Jurkat, Clone E6-1 (cell line): ENCODE results near the gene PDE6H.
A peak's percentile ranks its signal among the peaks of the same experiment; 100 is the strongest.

Experiments
- DNase-seq: peaks from one replicate; pipeline ENCODE4 v3.0.0-alpha.2; 2011; ENCODE audit warnings: low read depth, low spot score
- H3K4me3 ChIP-seq: 2 replicates; pipeline ENCODE4 v1.5.1; 2011; ENCODE audit warnings: mild to moderate bottlenecking, low read length, control low read depth, moderate library complexity

PDE6H gene

DNA sequence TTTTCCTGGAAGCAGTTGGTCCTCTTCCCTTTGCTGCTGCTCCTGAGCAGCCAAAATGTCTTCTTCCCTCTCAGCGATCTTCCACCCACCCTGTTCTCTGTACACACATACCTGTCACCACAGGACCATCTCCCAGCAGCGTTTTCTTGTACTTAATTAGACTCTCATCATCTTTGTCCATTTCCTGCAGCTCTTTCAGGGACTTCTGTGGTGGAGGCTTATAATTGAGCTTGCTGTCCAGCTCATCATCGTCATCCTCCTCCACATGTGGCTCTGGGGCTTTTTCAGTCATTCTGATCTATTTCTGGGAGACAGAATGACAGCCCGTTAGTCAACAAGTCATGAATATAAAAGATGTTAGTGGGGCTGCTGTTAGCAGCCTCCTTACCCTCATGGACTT is 22.4 kb upstream of the PDE6H start:
- peak overlapping the region; percentile 58 for H3K4me3 ChIP-seq
- DNase-seq, result no peak

GRCh38 chr12:14950982-14951746 is 21.7 kb upstream of the PDE6H start:
- peak overlapping the region; percentile 15; the same call in 1 of the 2 replicates for H3K4me3 ChIP-seq

DNA sequence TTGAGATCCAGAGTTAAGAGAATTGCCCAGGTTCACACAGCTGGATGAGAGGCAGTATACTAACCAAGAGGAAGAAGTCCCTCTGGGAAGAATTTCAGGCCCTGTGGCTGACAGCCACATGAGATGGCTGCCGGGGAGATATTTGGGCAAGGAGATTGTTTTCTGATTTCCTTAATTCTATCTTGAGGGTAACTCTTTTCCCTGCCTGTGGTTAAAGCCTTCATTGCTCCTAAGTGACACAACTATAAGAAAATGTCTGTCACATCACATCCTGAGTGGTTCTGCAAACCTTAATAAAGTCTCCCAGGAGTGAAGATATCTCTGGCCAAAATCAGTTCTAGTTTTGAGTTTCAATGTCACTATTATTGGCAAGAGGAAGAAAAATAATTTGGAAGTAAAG is 21.0 kb upstream of the PDE6H start:
- H3K4me3 ChIP-seq, result no peak overlapping the region
- no peak for DNase-seq

More at GRCh38 chr12:14950982-14951746, 21.7 kb upstream of the PDE6H start:
- DNase-seq, result no peak

DNA sequence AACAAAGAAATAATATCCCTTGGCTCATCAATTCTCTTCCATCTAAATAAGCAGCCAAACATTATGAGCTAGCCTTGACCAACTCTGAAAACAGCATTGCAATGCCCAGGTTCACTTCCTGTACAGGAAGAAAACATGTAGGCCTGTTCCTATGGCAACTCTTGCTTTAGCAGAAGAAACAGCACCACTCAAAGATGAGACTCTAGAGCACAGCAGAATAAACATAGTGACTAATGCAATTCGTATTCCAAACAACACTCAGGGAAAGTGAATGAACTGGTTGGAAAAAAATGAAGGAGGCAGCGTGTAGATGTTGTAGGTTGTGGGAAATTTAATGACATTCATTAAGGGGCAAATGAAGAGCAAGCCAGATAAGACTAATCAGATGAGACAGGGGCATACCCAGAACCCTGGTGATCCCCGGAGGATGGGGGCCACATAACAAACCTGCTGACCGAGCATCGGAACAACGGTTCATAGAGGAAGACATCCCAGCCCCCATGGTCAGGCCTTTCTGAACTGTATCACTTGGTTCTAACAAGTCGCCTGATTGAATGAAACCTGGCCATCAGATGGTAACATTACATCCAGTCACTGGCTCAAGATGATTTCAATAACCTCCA is 20.4 kb upstream of the PDE6H start:
- peak; percentile 67 for DNase-seq
- no peak overlapping the region for H3K4me3 ChIP-seq

- peak overlapping the region; percentile 5 for H3K4me3 ChIP-seq
- DNase-seq, result no peak
Measured at GRCh38 chr12:14953752-14954151, 19.1 kb upstream of the PDE6H start.

- peak; percentile 80 for DNase-seq
- peak overlapping the region; percentile 10 for H3K4me3 ChIP-seq
Measured at GRCh38 chr12:14954269-14954668, 18.6 kb upstream of the PDE6H start.

DNA sequence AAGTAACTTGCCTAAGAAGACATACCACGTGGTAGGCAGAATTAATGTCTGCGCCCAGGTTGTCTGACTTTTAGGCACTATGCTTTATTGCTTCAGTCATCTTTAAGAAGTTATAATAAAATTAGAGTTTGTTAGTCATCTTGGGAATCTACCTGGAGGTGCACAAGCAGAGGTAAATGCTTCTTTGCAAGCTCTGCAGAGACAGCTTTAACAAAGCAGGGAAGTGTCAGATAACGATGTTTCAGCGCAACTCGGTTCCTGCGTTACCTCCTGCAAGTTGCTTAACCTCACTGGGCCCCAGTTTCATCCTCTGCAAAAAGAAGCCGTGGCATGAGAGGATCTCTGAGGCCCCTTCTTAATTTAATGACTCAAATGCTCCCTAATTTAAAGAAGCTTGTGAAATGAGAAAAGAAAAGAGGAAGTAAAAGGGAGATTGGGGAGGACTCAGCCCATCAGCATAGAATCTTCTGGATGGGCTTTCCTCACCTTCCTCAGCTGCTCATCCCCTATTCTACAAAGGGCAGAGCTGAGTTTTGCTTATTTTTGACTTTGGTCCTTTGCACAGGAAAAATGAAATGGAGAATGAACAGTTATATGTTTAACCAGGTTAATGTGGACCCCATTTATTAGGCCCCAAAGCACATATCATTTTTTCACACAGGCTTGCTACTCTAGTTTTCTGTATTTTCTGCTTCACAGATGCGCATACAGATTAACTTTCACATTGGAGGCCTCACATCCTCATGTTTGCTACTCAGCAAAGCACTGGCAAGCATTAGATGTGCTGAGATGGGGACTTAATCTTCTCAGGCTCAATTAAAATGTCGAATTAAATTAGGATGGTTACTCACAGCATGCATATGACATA is 16.6 kb upstream of the PDE6H start:
- DNase-seq, result no peak

GRCh38 chr12:14956905-14957304 is 15.9 kb upstream of the PDE6H start:
- H3K4me3 ChIP-seq, result peak overlapping the region; percentile 37
- DNase-seq, result no peak

More for the DNA sequence above, 16.6 kb upstream of the PDE6H start:
- peak overlapping the region; percentile 37 for H3K4me3 ChIP-seq

GRCh38 chr12:14957551-14958168 is 15.2 kb upstream of the PDE6H start:
- peak overlapping the region; percentile 97 for H3K4me3 ChIP-seq
- no peak for DNase-seq

DNA sequence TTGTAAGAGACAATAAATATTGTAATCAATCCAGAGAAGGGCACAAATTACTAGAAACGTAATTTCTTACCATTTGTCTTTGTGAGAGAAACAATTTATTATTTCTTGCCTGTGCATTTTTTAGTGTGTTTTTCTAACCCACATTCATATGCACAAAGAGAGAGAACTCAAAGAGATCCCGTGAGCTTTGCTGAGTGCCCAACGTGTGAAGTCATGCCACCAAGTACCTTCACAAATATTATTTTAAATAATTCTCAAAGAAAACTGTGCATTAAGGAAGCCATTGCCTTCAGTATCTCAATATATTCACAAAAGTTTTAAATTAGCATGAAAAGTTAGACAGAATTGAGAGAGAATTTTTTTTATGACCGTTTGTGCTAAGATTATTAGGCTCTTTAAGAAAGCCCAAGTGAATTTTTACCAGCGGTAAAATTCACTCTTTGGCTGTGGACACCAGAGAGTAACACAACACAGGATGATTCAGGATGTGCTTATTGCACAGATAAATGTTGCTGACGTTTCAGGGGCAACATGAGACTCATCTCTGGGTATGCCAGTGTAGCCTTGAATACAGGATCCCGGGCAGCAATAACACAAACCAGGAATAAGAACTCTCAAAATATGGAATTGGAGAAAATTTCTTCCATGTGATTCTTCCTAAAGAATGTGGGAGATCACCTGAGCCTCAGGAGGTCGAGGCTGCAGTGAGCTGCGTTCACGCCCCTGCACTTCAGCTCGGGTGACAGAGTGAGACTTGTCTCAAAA is 14.3 kb upstream of the PDE6H start:
- no peak for DNase-seq
- peak overlapping the region; percentile 97 for H3K4me3 ChIP-seq

DNA sequence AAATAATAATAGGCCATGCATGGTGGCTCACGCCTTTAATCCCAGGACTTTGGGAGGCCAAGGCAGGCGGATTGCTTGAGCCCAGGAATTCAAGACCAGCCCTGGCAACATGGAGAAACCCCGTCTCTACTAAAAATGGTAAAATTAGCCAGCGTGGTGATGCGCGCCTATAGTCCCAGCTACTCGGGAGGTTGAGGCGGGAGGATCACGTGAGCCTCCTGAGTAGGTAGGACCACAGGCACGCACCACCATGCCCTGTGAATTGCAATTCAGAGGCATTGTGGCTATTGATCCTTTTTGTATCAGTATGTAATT is 13.8 kb upstream of the PDE6H start:
- no peak for DNase-seq
- H3K4me3 ChIP-seq, result peak overlapping the region; percentile 97

- H3K4me3 ChIP-seq, result peak overlapping the region; percentile 97
- DNase-seq, result no peak
Measured at GRCh38 chr12:14959463-14959862, 13.4 kb upstream of the PDE6H start.

DNA sequence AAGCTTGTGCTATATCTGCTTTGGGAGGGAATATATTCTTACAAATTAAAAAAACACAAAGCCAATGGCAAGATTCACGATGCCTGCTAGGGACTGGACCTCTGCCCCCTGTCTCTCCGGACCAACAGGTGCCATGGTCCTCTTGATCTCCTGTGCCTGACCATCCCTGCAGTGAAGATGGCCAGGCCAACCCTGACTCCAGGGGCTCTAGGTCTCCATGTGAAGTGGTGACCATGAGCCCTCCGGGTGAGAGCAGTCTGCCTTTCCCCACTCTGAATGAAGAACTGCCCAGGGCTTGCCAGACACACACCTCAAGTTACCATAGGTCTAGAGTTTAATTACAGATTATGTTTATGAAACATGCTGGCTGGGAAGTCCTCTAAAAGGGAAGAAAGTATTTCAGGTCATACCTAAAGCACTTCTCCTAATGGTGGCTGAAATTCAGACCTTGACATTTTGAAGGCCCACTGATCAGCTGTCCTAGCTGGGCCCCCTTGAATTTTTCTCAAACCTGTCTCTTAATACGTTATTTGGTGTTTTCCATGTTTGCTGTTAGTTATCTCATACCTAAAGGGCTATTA is 12.8 kb upstream of the PDE6H start:
- DNase-seq, result no peak
- peak overlapping the region; percentile 97 for H3K4me3 ChIP-seq

GRCh38 chr12:14960548-14961465 is 12.0 kb upstream of the PDE6H start:
- H3K4me3 ChIP-seq, result peak overlapping the region; percentile 97
- no peak for DNase-seq

DNA sequence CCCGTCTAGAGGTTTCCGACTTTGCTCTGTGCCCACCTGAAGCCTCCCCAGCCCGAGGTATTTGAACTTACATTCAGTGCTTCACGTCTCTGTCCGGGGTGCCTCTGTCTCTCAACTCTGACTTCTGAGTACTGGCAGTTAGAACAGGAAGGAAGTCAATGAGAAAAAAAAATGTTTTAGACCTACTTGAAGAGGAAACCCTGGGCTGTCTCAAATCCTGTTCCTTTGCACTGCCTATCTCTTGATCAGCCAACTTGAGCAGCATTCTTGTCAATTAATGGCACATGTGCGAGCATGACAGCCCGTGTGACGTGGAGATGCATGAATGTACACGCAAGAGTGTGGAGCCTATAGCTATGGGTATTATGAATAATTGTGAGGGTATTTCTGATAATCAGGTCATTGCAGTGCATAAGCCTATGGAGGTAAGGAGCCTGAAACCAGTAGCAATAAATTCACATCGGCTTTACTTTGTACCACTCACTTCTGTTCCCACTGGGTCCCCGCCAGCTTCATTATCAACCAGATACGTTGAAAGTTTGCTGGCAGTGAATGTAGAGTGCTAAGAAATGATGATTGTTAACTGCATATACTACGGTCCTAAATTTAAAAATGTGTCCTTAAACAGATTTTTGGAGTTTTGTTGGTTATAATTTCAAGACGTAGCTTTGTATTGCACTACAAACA is 11.2 kb upstream of the PDE6H start, which contains the start of gene ARHGDIB:
Gene ARHGDIB, minus strand, starts transcription at position 136 of the 687 bp plus-strand sequence. CDS start 10,889 bp downstream, outside the sequence.
- DNase-seq, result peak; percentile 99
- H3K4me3 ChIP-seq, result peak within 1 kb of the TSS; percentile 97

- H3K4me3 ChIP-seq, result peak overlapping the region; percentile 97
- no peak for DNase-seq
Measured at GRCh38 chr12:14962153-14962539, 10.7 kb upstream of the PDE6H start.

DNA sequence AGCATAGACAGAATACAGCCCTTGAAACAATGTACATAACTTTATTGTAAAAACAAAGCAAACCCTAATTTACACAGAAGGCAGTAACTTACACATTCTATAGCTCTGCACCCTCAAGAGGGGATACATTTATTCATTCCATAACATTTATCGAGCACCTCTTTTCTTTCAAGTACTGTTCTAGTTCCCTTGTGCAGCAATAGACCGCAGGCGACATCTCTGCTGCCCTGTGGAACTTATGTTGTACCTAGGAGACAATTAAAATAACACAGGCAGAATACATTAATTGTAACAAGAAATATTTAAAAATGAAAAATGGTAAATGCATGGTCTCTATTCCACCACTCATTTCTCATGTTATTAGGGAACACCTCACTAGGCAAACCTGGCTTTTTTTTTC is 10.0 kb upstream of the PDE6H start:
- no peak for DNase-seq
- peak overlapping the region; percentile 97 for H3K4me3 ChIP-seq
